Stomach smooth muscle (tissue), 2 donors: ENCODE data around the gene ATXN7L3.

Experiments used
- H3K27ac ChIP-seq: one replicate; pipeline ENCODE4 v1.7.0; 2013; ENCODE audit warnings: mild to moderate bottlenecking, low read length, inconsistent platforms
- H3K27me3 ChIP-seq, 2 donors: one replicate each; pipeline ENCODE4 v1.7.0; 2013; ENCODE audit warnings: low read length in 2 of 2; ENCODE audit not compliant: insufficient read depth in 2 of 2, control insufficient read depth in 1 of 2
- H3K36me3 ChIP-seq, 2 donors: one replicate each; pipeline ENCODE4 v1.7.0; 2013; ENCODE audit warnings: low read length in 2 of 2; ENCODE audit not compliant: control insufficient read depth in 2 of 2, insufficient read depth in 2 of 2
- H3K4me1 ChIP-seq: one replicate; pipeline ENCODE4 v1.7.0; 2013; ENCODE audit warnings: low read length; ENCODE audit not compliant: control insufficient read depth, insufficient read depth
- H3K4me3 ChIP-seq, 2 donors: one replicate each; pipeline ENCODE4 v1.7.0; 2013; ENCODE audit warnings: low read length in 2 of 2
- H3K9ac ChIP-seq, 2 donors: one replicate each; pipeline ENCODE4 v1.7.0; 2013; ENCODE audit warnings: low read length in 2 of 2, mild to moderate bottlenecking in 1 of 2
- H3K9me3 ChIP-seq, 2 donors: one replicate each; pipeline ENCODE4 v1.7.0; 2013; ENCODE audit warnings: low read length in 2 of 2; ENCODE audit not compliant: control insufficient read depth in 2 of 2
- donor health status: healthy.
- donor health status: Pancreatic carcinoma.

The ATXN7L3 gene

GRCh38 chr17:44229090-44229489 lies 29.4 kb upstream of the ATXN7L3 start:
- Histone ChIP-seq H3K9ac (no peak overlapping the region), H3K27me3 (no peaks in the 10 kb centered on the region), H3K9me3 (no peaks in the 10 kb centered on the region), H3K4me1 (no peaks in the 10 kb centered on the region), H3K4me3 (no peak overlapping the region), H3K27ac (no peak overlapping the region), H3K36me3 (no peaks in the 10 kb centered on the region)

DNA sequence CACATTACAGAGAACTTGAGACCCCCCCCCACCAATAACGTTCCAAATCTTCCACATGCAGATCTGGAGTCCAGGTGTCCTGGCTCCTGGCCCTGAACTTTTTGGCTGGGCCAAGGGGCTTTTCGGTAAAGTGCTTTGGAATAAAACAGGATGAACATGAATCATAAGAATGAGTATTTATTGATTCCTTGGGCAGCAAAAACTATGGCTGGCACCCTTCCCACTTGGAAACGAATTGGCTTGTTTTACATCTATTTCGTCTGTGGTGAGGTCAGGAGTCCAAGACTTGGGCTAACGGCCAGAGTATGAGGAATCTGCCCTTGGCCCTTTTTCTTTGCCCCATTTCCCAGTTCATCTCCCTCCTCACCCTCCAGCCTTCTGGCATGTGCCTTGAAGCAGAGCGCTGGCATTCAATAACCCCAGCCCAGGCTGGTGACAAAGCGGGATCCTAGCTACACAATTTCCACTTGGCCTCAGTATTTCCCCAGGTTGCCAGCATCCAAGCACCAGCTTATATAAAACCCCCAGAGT lies 23.9 kb upstream of the ATXN7L3 start:
- Histone ChIP-seq H3K36me3 (no peaks in the 10 kb centered on the region), H3K4me3 (peak overlapping the region in 1 of 2 donors; percentile 3), H3K9ac (peak overlapping the region in 1 of 2 donors; percentile 43), H3K9me3 (no peaks in the 10 kb centered on the region), H3K27me3 (no peaks in the 10 kb centered on the region), H3K4me1 (peaks cover 25% of the 10 kb centered on the region), H3K27ac (peak overlapping the region; percentile 92)

GRCh38 chr17:44222112-44222869 lies 22.6 kb upstream of the ATXN7L3 start:
- Histone ChIP-seq H3K4me1 (peaks cover 34% of the 10 kb centered on the region), H3K9me3 (no peaks in the 10 kb centered on the region), H3K27ac (peak overlapping the region; percentile 92), H3K4me3 (peak overlapping the region; percentile 85 to 87), H3K36me3 (peaks cover 0 to under 1% of the 10 kb centered on the region in 2 donors), H3K9ac (peak overlapping the region; percentile 81 to 82), H3K27me3 (no peaks in the 10 kb centered on the region)

DNA sequence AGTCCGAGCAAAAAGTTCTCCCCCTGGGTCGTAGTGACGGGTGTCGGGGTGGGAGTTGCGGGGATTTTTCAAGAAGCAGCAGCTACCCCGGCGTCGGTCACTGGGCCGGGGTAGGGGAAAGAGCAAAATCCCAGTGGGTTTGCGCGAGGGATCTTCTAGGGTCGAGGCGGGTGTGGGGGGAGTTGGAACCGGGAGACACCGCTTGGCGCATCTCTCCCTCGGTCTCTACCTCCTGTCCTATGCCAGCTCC lies 22.1 kb upstream of the ATXN7L3 start:
- Histone ChIP-seq H3K4me1 (peaks cover 39% of the 10 kb centered on the region), H3K9ac (peak overlapping the region; percentile 81 to 82), H3K27me3 (no peaks in the 10 kb centered on the region), H3K36me3 (peaks cover 0 to 5% of the 10 kb centered on the region in 2 donors), H3K4me3 (peak overlapping the region; percentile 85 to 87), H3K9me3 (no peaks in the 10 kb centered on the region), H3K27ac (peak overlapping the region; percentile 92)

DNA sequence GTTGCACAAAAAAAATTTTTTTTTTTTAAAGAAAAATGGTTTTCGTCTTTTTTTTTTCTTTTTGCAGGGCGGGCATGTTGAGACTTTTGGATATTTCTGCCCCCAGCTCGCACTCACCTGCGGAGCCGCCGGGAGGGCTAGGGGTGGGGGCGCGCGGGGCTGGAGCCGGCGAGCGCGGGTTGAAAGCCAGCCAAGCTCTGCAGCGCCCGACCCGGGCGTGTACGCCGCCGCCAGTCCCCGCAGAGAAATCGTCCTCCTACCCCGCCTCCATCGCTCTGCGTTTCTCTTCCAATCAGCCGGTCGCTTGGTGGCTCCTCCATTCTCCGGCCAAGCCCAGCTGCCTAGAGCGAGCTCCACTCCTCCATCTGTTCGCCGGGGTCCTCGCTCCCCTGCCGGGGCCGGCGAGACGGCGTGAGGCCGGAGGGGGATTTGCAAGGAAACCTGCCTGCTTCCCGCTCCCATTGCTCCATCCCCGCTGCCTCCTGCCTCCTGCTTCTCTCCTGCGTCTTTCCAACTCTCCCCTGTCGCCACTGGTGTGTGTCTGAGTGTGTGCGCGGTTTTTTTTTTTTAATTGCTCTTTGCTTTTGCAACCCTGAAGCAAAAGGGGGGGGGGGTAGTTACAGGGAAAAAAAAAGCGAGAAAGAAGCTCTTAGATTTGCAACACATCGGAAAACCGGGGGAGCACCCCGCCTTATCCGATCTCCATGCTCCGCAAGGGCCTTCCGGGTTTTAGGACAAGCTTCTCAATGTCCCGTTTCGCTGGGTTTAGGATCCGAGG lies 21.6 kb upstream of the ATXN7L3 start:
- Histone ChIP-seq H3K4me3 (peak overlapping the region; percentile 85 to 87), H3K27me3 (no peaks in the 10 kb centered on the region), H3K36me3 (peaks cover 2 to 10% of the 10 kb centered on the region in 2 donors), H3K9me3 (no peaks in the 10 kb centered on the region), H3K4me1 (peaks cover 45% of the 10 kb centered on the region), H3K27ac (peak overlapping the region; percentile 92), H3K9ac (peak overlapping the region; percentile 81 to 82)

GRCh38 chr17:44220213-44221083 lies 20.8 kb upstream of the ATXN7L3 start:
- Histone ChIP-seq H3K27me3 (no peaks in the 10 kb centered on the region), H3K27ac (peak overlapping the region; percentile 93), H3K9ac (peak overlapping the region; percentile 74 to 90), H3K36me3 (peaks cover 11 to 18% of the 10 kb centered on the region in 2 donors), H3K9me3 (no peaks in the 10 kb centered on the region), H3K4me1 (peaks cover 48% of the 10 kb centered on the region), H3K4me3 (peak overlapping the region; percentile 63 to 85)

DNA sequence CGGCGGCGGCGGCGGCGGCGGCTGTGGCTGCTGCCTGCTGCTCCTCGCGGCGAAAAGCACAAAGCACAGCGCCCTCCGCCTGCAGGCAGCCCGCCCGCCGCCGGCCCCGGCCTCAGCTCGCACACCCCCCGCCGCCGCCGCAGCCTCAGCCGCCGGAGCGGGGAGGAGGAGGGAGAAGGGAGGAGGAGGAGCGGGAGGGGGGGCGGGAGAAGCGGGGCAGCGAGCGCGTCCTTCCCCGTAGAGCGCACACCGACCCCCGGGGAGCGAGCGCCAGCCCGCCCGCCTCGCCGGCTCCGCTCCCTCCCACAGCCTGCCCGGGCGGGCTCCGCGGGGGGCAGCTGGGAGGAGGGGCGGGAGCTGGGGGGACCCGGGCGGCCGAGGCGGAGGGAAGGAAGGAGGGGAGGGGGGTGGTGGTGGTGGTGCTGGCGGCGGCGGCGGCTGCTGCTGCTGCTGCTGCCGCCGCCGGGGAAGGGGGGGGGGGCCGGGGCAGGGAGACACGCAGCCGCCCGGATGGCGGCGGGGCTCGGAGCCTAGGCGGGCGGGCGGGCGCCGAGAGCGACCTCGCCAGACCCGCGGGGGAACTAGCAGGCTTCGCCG lies 20.0 kb upstream of the ATXN7L3 start, which contains the start of gene UBTF:
Gene UBTF (minus strand): TSS at position 60 of the 597 bp plus-strand sequence. CDS start 1,446 bp downstream, outside the sequence.
- H3K9me3 ChIP-seq = no peaks in the 10 kb centered on the region
- peak within 1 kb of the TSS; percentile 93 for H3K27ac ChIP-seq
- H3K9ac ChIP-seq = peak within 1 kb of the TSS; percentile 74 to 90
- peaks cover 48% of the 10 kb centered on the region for H3K4me1 ChIP-seq
- H3K4me3 ChIP-seq = peak within 1 kb of the TSS; percentile 63 to 85
- H3K36me3 ChIP-seq = peaks cover 18 to 25% of the 10 kb centered on the region in 2 donors
- no peaks in the 10 kb centered on the region for H3K27me3 ChIP-seq

- peaks cover 48% of the 10 kb centered on the region for H3K4me1 ChIP-seq
- no peaks in the 10 kb centered on the region for H3K27me3 ChIP-seq
- no peaks in the 10 kb centered on the region for H3K9me3 ChIP-seq
- peaks cover 24 to 31% of the 10 kb centered on the region in 2 donors for H3K36me3 ChIP-seq
- H3K27ac ChIP-seq = peak overlapping the region; percentile 60
- peak overlapping the region; percentile 58 to 78 for H3K4me3 ChIP-seq
- peak overlapping the region; percentile 71 for H3K9ac ChIP-seq
These were observed 19.5 kb upstream of the ATXN7L3 start for GRCh38 chr17:44219108-44219615.

DNA sequence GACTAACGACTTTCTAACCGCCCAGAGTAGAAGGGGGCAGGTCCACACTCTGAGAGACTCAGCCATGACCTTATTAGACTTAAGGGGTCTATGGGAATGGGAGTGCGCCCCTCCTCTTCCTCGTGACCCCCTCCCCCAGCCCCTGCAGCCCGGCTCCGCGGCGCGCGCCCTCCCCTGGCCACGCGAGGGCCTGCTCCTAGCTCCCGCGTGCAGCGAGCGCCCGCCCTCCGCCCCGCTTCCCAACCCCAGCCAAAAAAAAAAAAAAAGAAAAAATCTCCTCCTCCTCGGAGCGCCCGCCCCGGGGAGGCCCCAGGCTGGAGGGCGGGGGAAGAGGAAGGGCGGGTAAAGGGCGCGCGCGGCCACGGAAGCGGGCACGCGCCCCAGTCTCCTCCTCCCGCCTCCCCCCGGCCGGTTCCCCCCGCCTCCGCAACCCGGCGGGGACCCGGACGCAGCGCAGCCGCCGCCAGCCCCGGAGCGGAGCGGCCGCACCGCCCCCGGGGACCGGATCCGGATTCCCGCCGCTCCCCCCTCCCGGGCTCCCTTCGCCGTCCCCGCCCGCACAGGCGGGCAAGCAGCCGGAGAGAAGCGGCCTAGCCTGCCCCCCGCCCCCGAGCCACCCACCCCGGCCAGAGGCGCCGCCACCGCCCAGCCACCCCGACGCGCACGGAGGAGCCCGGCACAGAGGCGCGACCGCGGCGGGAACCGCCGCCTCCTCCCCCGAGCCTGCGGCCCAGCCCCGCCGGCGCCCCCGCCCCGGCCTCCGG lies 18.8 kb upstream of the ATXN7L3 start:
- Histone ChIP-seq H3K27me3 (no peaks in the 10 kb centered on the region), H3K4me3 (peak overlapping the region; percentile 78), H3K27ac (peak overlapping the region; percentile 69), H3K9ac (peak overlapping the region; percentile 60 to 69), H3K9me3 (no peaks in the 10 kb centered on the region), H3K36me3 (peaks cover 30 to 36% of the 10 kb centered on the region in 2 donors), H3K4me1 (peaks cover 44% of the 10 kb centered on the region)
